ENCODE data around the gene EPYC.

The EPYC gene

DNA sequence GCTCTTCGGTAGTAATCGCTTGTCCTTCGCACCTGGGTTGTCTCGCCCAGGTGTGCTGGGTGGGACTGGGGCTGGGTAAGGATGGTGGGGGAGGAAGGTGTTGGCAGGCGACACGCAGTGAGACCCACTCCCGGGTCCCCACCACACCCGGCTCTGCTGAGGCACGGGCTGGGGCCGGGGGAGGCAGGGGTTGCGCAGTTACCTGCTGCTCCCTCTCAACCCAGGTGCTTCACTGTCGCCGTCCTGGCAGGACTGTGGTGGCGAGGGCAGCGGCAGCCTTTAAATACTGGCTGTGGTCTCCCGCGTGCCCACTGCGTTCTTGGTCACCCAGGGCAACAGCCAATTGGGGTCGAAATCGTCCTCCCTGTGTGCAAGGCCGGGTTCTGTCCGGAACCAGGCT is 49.9 kb downstream of the EPYC start, which contains the start of gene CCER1:
TSS of gene CCER1 (minus strand) at position 256 of the 400 bp plus-strand sequence. CDS start 434 bp downstream, outside the sequence.
- TF ChIP-seq, protein P1, sequence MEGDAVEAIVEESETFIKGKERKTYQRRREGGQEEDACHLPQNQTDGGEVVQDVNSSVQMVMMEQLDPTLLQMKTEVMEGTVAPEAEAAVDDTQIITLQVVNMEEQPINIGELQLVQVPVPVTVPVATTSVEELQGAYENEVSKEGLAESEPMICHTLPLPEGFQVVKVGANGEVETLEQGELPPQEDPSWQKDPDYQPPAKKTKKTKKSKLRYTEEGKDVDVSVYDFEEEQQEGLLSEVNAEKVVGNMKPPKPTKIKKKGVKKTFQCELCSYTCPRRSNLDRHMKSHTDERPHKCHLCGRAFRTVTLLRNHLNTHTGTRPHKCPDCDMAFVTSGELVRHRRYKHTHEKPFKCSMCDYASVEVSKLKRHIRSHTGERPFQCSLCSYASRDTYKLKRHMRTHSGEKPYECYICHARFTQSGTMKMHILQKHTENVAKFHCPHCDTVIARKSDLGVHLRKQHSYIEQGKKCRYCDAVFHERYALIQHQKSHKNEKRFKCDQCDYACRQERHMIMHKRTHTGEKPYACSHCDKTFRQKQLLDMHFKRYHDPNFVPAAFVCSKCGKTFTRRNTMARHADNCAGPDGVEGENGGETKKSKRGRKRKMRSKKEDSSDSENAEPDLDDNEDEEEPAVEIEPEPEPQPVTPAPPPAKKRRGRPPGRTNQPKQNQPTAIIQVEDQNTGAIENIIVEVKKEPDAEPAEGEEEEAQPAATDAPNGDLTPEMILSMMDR (IDR thresholded peaks at IDR 0.05; ENCODE audit: low read depth, low read length, missing control alignments) = no peak
- in situ Hi-C loops (cut with HindIII; ENCODE audit: low pct_ligation_motif_present, low sequenced_read_pairs) = no loop called here
- DNase-seq = no peak
- no peaks in the 10 kb centered on the region for H3K36me3 ChIP-seq (replicated peaks)
- no peak within 1 kb of the TSS for H3K27ac ChIP-seq
- H3K4me3 ChIP-seq (ENCODE audit: low read depth, low read length) = no peak within 1 kb of the TSS
- H3K27me3 ChIP-seq (replicated peaks) = no peaks in the 10 kb centered on the region

DNA sequence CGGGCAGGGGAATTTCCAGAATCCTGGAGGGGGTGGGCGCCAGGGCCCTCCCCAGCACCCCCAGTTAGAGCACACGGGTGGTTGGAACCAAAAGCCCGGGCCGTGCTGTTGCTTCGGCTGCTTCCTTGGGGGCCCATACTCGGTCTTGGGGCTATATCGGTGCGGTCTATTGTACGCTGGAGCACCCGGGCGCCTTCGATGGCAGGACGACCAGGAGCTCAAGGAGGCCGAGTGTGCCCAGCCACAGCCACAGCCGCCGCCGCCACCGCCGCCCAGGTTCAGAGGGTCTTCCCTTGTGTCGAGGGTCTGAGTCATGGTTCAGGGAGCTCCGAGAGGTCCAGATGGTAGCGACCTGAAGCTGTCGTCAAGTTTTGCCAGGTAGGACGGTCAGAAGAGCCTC is 50.3 kb downstream of the EPYC start:
- no peak for DNase-seq
- H3K36me3 ChIP-seq (replicated peaks) = no peaks in the 10 kb centered on the region
- H3K27ac ChIP-seq = no peak overlapping the region
- no peaks in the 10 kb centered on the region for H3K27me3 ChIP-seq (replicated peaks)
- in situ Hi-C loops (cut with HindIII; ENCODE audit: low pct_ligation_motif_present, low sequenced_read_pairs) = no loop called here
- H3K4me3 ChIP-seq (ENCODE audit: low read depth, low read length) = no peak overlapping the region
- TF ChIP-seq, protein P1 (IDR thresholded peaks at IDR 0.05; ENCODE audit: low read depth, low read length, missing control alignments) = no peak

DNA sequence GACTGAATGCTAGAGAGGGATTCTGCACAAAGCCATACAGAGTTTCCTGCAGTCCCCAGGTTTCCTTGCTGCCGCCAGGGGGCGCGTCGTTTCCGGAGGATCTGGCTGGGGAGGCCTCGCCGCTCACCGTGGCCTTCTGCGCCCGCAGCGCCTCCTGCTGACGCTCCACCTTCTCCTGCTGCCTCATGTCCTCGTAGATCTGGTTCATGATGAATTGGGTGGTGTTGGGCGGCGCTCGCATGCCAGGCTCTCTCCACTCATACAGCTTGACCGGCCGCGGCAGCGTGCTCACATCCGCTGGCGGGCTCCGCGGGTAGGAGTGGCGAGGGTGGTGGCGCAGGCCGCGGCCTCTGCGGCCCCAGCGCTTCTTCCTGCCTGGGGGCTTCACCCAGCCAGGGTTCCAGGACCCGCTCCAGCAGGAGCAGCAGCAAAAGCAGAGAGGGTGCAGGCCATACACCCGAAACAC is 50.8 kb downstream of the EPYC start:
- DNase-seq = no peak
- Histone ChIP-seq H3K27me3 (replicated peaks) (no peaks in the 10 kb centered on the region), H3K36me3 (replicated peaks) (no peaks in the 10 kb centered on the region), H3K4me3 (ENCODE audit: low read depth, low read length) (no peak overlapping the region), H3K27ac (no peak overlapping the region)
- in situ Hi-C loops (cut with HindIII; ENCODE audit: low pct_ligation_motif_present, low sequenced_read_pairs) = no loop called here
- TF ChIP-seq, protein P1 (IDR thresholded peaks at IDR 0.05; ENCODE audit: low read depth, low read length, missing control alignments) = peak; percentile 46

DNA sequence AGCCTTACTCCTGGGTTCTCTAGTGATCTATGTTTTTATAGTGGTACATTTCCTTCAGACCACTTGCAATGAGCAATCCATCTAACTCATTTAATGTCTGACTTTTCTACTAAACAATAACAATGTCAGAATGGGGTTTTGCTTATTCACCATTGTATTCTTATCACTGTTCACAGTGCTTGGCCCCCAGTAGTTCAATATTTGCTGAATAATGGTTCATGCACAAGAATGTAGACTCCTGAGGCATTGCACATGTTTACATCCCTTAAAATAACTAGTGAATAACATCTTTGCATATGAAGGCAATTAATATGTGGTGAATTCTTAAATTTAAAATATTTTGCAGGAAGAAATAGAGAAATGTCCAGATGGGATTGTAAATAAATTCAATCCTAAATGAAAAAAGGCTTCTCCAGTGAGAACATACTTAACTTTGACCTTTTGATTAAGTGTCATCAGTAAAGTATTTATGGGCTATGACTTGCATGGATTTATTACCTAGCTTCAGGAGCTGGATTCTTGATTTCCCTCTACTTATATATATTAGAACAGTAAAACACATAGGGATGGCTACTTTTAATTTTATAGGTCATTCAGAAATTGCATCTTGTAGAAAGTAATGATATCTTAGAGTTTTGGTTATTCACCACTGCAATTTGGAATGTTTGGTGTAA is 53.2 kb downstream of the EPYC start:
- DNase-seq = no peak
- H3K27ac ChIP-seq = no peak overlapping the region
- in situ Hi-C loops (cut with HindIII; ENCODE audit: low pct_ligation_motif_present, low sequenced_read_pairs) = no loop called here
- H3K36me3 ChIP-seq (replicated peaks) = no peaks in the 10 kb centered on the region
- TF ChIP-seq, protein P1 (IDR thresholded peaks at IDR 0.05; ENCODE audit: low read depth, low read length, missing control alignments) = no peak
- no peaks in the 10 kb centered on the region for H3K27me3 ChIP-seq (replicated peaks)
- no peak overlapping the region for H3K4me3 ChIP-seq (ENCODE audit: low read depth, low read length)

DNA sequence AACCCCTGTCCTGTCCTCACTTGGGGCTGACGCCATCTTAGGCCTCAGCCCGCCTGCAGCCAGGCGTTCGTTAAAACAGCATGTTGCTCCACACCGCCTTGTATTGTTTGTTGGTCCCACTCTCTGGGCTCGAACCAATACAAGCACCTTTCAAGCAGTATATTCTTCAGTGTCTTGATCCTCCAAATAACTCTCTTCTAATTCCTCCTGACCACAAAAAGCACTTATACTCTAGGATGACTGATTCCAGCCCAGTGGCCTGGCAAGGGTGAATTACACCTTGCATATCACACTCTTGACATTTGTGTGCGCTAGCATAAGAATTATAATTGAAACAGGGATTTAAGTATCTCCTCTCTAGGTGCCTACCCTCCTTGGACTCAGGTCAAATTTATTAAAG is 56.9 kb downstream of the EPYC start:
- H3K27me3 ChIP-seq (replicated peaks) = no peaks in the 10 kb centered on the region
- in situ Hi-C loops (cut with HindIII; ENCODE audit: low pct_ligation_motif_present, low sequenced_read_pairs) = no loop called here
- no peak overlapping the region for H3K4me3 ChIP-seq (ENCODE audit: low read depth, low read length)
- TF ChIP-seq, protein P1 (IDR thresholded peaks at IDR 0.05; ENCODE audit: low read depth, low read length, missing control alignments) = no peak
- no peak overlapping the region for H3K27ac ChIP-seq
- DNase-seq = no peak
- H3K36me3 ChIP-seq (replicated peaks) = no peaks in the 10 kb centered on the region
